ENCODE results near the gene MME.

MME gene

GRCh38 chr3:155084567-155084966 lies 4.4 kb downstream of the MME start:
- no peak for TF ChIP-seq ZFP3 (CRISPR knock-in tag; IDR thresholded peaks at IDR 0.05)
- no peak for TF ChIP-seq TOX (CRISPR knock-in tag; IDR thresholded peaks at IDR 0.05; ENCODE audit: borderline replicate concordance)
- TF ChIP-seq RARB (CRISPR knock-in tag; IDR thresholded peaks at IDR 0.05): no peak
- TF ChIP-seq CSDC2 (CRISPR knock-in tag; IDR thresholded peaks at IDR 0.05): no peak
- TF ChIP-seq TCF4 (CRISPR knock-in tag; IDR thresholded peaks at IDR 0.05; ENCODE audit: borderline replicate concordance): no peak
- no peak for TF ChIP-seq ARNTL (CRISPR knock-in tag; IDR thresholded peaks at IDR 0.05; ENCODE audit: borderline replicate concordance, low read depth)
- no peak for TF ChIP-seq ZNF8 (CRISPR knock-in tag; IDR thresholded peaks at IDR 0.05)
- TF ChIP-seq, protein P1, sequence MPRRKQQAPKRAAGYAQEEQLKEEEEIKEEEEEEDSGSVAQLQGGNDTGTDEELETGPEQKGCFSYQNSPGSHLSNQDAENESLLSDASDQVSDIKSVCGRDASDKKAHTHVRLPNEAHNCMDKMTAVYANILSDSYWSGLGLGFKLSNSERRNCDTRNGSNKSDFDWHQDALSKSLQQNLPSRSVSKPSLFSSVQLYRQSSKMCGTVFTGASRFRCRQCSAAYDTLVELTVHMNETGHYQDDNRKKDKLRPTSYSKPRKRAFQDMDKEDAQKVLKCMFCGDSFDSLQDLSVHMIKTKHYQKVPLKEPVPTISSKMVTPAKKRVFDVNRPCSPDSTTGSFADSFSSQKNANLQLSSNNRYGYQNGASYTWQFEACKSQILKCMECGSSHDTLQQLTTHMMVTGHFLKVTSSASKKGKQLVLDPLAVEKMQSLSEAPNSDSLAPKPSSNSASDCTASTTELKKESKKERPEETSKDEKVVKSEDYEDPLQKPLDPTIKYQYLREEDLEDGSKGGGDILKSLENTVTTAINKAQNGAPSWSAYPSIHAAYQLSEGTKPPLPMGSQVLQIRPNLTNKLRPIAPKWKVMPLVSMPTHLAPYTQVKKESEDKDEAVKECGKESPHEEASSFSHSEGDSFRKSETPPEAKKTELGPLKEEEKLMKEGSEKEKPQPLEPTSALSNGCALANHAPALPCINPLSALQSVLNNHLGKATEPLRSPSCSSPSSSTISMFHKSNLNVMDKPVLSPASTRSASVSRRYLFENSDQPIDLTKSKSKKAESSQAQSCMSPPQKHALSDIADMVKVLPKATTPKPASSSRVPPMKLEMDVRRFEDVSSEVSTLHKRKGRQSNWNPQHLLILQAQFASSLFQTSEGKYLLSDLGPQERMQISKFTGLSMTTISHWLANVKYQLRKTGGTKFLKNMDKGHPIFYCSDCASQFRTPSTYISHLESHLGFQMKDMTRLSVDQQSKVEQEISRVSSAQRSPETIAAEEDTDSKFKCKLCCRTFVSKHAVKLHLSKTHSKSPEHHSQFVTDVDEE (CRISPR knock-in tag; IDR thresholded peaks at IDR 0.05): no peak
- no peak for TF ChIP-seq ZFP30 (CRISPR knock-in tag; IDR thresholded peaks at IDR 0.05)
- TF ChIP-seq GLIS3 (CRISPR knock-in tag; IDR thresholded peaks at IDR 0.05): no peak
- TF ChIP-seq, protein P2, sequence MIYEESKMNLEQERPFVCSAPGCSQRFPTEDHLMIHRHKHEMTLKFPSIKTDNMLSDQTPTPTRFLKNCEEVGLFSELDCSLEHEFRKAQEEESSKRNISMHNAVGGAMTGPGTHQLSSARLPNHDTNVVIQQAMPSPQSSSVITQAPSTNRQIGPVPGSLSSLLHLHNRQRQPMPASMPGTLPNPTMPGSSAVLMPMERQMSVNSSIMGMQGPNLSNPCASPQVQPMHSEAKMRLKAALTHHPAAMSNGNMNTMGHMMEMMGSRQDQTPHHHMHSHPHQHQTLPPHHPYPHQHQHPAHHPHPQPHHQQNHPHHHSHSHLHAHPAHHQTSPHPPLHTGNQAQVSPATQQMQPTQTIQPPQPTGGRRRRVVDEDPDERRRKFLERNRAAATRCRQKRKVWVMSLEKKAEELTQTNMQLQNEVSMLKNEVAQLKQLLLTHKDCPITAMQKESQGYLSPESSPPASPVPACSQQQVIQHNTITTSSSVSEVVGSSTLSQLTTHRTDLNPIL (CRISPR knock-in tag; IDR thresholded peaks at IDR 0.05; ENCODE audit: low read depth): no peak
- TF ChIP-seq SNAI2 (CRISPR knock-in tag; IDR thresholded peaks at IDR 0.05): no peak
- no peak for TF ChIP-seq PATZ1 (CRISPR knock-in tag; IDR thresholded peaks at IDR 0.05; ENCODE audit: borderline replicate concordance)
- TF ChIP-seq ZNF565 (CRISPR knock-in tag; conservative IDR thresholded peaks at IDR 0.05; ENCODE audit: low read depth): no peak
- no peak for ATAC-seq

DNA sequence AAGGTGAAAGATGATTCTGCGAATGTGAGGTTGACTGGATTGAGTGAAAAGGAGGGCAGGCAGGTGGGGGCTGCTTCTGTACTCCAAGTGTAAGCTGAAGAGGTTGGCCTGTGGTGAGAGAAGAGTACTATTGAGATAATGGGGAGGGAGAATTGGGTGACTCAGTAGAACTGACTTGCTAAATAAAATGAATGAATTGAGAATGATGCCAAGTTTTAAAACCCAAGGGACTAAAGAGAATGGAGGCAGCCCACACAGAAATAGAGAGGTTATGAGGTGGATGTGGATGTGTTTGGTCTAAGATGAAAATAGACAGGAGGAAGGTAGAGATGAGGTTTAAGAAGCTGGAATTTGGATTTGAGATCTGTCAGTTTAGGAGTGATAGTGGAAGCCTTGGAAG lies 5.9 kb downstream of the MME start:
- ATAC-seq: no peak
- TF ChIP-seq SNAI2 (CRISPR knock-in tag; IDR thresholded peaks at IDR 0.05) (no peak), CSDC2 (CRISPR knock-in tag; IDR thresholded peaks at IDR 0.05) (no peak), ZNF565 (CRISPR knock-in tag; conservative IDR thresholded peaks at IDR 0.05; ENCODE audit: low read depth) (no peak), ARNTL (CRISPR knock-in tag; IDR thresholded peaks at IDR 0.05; ENCODE audit: borderline replicate concordance, low read depth) (no peak), ZNF70 (CRISPR knock-in tag; IDR thresholded peaks at IDR 0.05) (no peak), ISL1 (CRISPR knock-in tag; IDR thresholded peaks at IDR 0.05) (no peak), ZC3H10 (CRISPR knock-in tag; IDR thresholded peaks at IDR 0.05) (no peak), OSR1 (CRISPR knock-in tag; IDR thresholded peaks at IDR 0.05) (no peak), ZFP30 (CRISPR knock-in tag; IDR thresholded peaks at IDR 0.05) (no peak), TOX (CRISPR knock-in tag; IDR thresholded peaks at IDR 0.05; ENCODE audit: borderline replicate concordance) (no peak), TCF4 (CRISPR knock-in tag; IDR thresholded peaks at IDR 0.05; ENCODE audit: borderline replicate concordance) (no peak), RARB (CRISPR knock-in tag; IDR thresholded peaks at IDR 0.05) (no peak)
- TF ChIP-seq, protein P3, sequence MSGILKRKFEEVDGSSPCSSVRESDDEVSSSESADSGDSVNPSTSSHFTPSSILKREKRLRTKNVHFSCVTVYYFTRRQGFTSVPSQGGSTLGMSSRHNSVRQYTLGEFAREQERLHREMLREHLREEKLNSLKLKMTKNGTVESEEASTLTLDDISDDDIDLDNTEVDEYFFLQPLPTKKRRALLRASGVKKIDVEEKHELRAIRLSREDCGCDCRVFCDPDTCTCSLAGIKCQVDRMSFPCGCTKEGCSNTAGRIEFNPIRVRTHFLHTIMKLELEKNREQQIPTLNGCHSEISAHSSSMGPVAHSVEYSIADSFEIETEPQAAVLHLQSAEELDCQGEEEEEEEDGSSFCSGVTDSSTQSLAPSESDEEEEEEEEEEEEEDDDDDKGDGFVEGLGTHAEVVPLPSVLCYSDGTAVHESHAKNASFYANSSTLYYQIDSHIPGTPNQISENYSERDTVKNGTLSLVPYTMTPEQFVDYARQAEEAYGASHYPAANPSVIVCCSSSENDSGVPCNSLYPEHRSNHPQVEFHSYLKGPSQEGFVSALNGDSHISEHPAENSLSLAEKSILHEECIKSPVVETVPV (CRISPR knock-in tag; IDR thresholded peaks at IDR 0.05): no peak
- TF ChIP-seq, protein P2 (CRISPR knock-in tag; IDR thresholded peaks at IDR 0.05; ENCODE audit: low read depth): no peak

GRCh38 chr3:155088706-155089345 lies 8.7 kb downstream of the MME start:
- no peak for ATAC-seq
- TF ChIP-seq RARB (CRISPR knock-in tag; IDR thresholded peaks at IDR 0.05): no peak
- no peak for TF ChIP-seq GLIS3 (CRISPR knock-in tag; IDR thresholded peaks at IDR 0.05)
- TF ChIP-seq, protein P1 (CRISPR knock-in tag; IDR thresholded peaks at IDR 0.05): no peak
- no peak for TF ChIP-seq ZC3H10 (CRISPR knock-in tag; IDR thresholded peaks at IDR 0.05)
- TF ChIP-seq ISL1 (CRISPR knock-in tag; IDR thresholded peaks at IDR 0.05): no peak

All from SK-N-SH treated with all-trans-retinoic acid at 6 μM for 48 hours (cell line).